ENCODE measurements around the gene ZNF474. TPM values are rescaled to one million over a fixed set of nuclear protein-coding genes. Genes with fewer than 3 reads are reported as not detected.

Gene ZNF474
- total and polyA plus RNA-seq, 2 of the 8 experiments (the other 6 are each of a cell fraction or from before 2014, with no cell fraction given), result not detected

Other genes with a start within 250 kb of the ZNF474 start
- gene SRFBP1, start 167.6 kb upstream of the ZNF474 start, total RNA-seq (2021; fragmentation: NEBNext Ultra II Directional; extraction: Animal tissue kit (Norgen Biotek cat#: 25700)), result 22.5 and 23.3 TPM in 2 replicates
- gene SRFBP1, start 167.6 kb upstream of the ZNF474 start, polyA plus RNA-seq (2011; rRNA removed), result 1.5 and 2.4 TPM in 2 replicates
- gene LOX, start 51.3 kb upstream of the ZNF474 start, total RNA-seq (2021; fragmentation: NEBNext Ultra II Directional; extraction: Animal tissue kit (Norgen Biotek cat#: 25700)), result 1.9 and 2.2 TPM in 2 replicates
- 1.1 and 1.5 TPM in 2 replicates for gene LOX, start 51.3 kb upstream of the ZNF474 start, polyA plus RNA-seq (2011; rRNA removed)
- gene SNCAIP, start 182.7 kb downstream of the ZNF474 start, total RNA-seq (2021; fragmentation: NEBNext Ultra II Directional; extraction: Animal tissue kit (Norgen Biotek cat#: 25700)), result 9.0 and 10.5 TPM in 2 replicates
- 3.9 and 5.1 TPM in 2 replicates for gene SNCAIP, start 182.7 kb downstream of the ZNF474 start, polyA plus RNA-seq (2011; rRNA removed)

All from H1 (cell line).